Measurements from ENCODE around the gene ACOT11.

DNA sequence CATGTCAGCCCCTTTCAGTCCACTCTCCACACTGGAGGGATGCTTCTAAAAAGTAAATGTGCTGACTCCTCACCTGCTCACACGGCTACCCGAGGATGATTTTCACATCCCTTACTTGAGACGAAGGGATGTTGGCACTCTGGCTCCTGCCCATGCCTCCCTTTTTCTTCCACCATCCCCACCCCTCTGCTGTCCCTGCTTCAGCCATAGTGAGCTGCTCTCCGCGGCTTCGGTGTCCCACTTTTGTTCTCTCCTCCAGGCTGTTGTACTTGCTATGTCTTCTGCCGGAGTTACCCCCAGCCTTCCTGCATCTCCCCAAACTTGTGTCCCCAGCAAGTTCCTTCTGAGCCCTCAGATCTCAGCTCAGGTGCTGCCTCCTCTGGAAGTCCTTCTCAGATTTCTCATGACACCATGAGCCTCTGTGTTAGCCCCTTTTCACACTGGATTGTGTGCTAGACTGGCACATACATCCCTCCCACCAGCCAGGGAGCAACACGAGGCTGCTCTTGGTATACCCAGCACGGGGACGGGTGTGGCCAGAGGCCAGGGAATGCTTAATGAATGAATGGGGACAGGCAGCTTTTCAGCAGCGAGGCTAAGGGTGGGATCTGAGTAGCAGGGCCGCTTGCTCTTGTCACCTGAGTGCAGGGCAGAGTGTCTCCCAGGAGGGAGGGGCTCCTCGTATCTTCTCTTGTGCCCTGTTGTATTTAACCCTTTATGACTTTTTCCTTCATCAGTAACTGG is 1.3 kb downstream of the ACOT11 start:
- TF ChIP-seq, protein P1, sequence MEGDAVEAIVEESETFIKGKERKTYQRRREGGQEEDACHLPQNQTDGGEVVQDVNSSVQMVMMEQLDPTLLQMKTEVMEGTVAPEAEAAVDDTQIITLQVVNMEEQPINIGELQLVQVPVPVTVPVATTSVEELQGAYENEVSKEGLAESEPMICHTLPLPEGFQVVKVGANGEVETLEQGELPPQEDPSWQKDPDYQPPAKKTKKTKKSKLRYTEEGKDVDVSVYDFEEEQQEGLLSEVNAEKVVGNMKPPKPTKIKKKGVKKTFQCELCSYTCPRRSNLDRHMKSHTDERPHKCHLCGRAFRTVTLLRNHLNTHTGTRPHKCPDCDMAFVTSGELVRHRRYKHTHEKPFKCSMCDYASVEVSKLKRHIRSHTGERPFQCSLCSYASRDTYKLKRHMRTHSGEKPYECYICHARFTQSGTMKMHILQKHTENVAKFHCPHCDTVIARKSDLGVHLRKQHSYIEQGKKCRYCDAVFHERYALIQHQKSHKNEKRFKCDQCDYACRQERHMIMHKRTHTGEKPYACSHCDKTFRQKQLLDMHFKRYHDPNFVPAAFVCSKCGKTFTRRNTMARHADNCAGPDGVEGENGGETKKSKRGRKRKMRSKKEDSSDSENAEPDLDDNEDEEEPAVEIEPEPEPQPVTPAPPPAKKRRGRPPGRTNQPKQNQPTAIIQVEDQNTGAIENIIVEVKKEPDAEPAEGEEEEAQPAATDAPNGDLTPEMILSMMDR (IDR thresholded peaks at IDR 0.05; ENCODE audit: borderline replicate concordance, extremely low read depth, low read length, poor library complexity, severe bottlenecking), result no peak
- no peak for TF ChIP-seq EZH2 (IDR thresholded peaks at IDR 0.05; ENCODE audit: borderline replicate concordance, low read depth, low read length, severe bottlenecking)
